B cell (primary cell): ENCODE data around the gene FAM186B. TPM values are rescaled to one million over a fixed set of nuclear protein-coding genes. Genes with fewer than 3 reads are reported as not detected.
A peak's percentile ranks its signal among the peaks of the same experiment; 100 is the strongest.

ENCODE experiments used
- ATAC-seq: fragments of 200-7000 bp; cut with Tn5 transposase; one replicate; pipeline ENCODE4 v1.10.0; 2021; ENCODE audit warnings: low read depth, mild to moderate bottlenecking, moderate number of reproducible peaks, moderate library complexity
- CTCF ChIA-PET: fragments of 350-600 bp; sonication (Branson Sonifier 250); formaldehyde crosslinking; loops from one replicate; lab custom pipeline; 2021; ENCODE audit warnings: antibody characterized with exemption, inconsistent platforms; lab: Charles Lee
- POLR2A ChIA-PET: fragments of 350-600 bp; sonication (Branson Sonifier 250); formaldehyde crosslinking; loops from one replicate; lab custom pipeline; 2021; ENCODE audit warnings: antibody characterized with exemption; lab: Charles Lee
- DNase-seq: peaks from one replicate; pipeline ENCODE4 v3.0.0; 2013
- H2AFZ ChIP-seq: 2 replicates; pipeline ENCODE4 v1.6.1; 2012; ENCODE audit warnings: mild to moderate bottlenecking, low read depth, low read length; ENCODE audit not compliant: insufficient read depth, poor library complexity, severe bottlenecking
- H3K27ac ChIP-seq, 2 donors: 1 replicate in 1 of 2; 2 replicates in 1 of 2; pipeline ENCODE4 v1.5.1; 2012 to 2013; ENCODE audit warnings: low read length in 2 of 2, mild to moderate bottlenecking in 2 of 2, moderate library complexity in 1 of 2
- H3K27me3 ChIP-seq, 4 experiments: fragments of 200-600 bp in 1 of 4; sonication (generic) in 1 of 4; replicated peaks in 1 of 4; 1 replicate in 2 of 4; 2 replicates in 2 of 4; pipeline versions ENCODE4 v1.6.1 to v1.7.0; 2013 to 2016; ENCODE audit warnings: low read length in 3 of 4, mild to moderate bottlenecking in 2 of 4, mixed read lengths in 1 of 4, moderate library complexity in 1 of 4; ENCODE audit not compliant: insufficient read depth in 4 of 4, control insufficient read depth in 3 of 4; ENCODE audit errors: control extremely low read depth in 1 of 4
- H3K36me3 ChIP-seq, 2 experiments: replicated peaks in 1 of 2; 1 replicate in 1 of 2; 2 replicates in 1 of 2; pipeline versions ENCODE4 v1.6.1 to v1.7.1; 2013; ENCODE audit warnings: low read length in 1 of 2; ENCODE audit not compliant: insufficient read depth in 2 of 2, control insufficient read depth in 1 of 2; ENCODE audit errors: control extremely low read depth in 1 of 2, extremely low read depth in 1 of 2
- H3K4me1 ChIP-seq, 2 donors: fragments of 200-600 bp in 1 of 2; sonication (generic) in 1 of 2; 1 replicate in 1 of 2; 2 replicates in 1 of 2; pipeline versions ENCODE4 v1.5.1 to v1.6.1; 2013 to 2017; ENCODE audit warnings: low read length in 2 of 2; ENCODE audit not compliant: control insufficient read depth in 2 of 2, insufficient read depth in 2 of 2
- H3K4me2 ChIP-seq: replicated peaks from 2 replicates; pipeline ENCODE3; 2012; ENCODE audit warnings: mild to moderate bottlenecking, low read depth, low read length; ENCODE audit not compliant: poor library complexity, severe bottlenecking
- H3K4me3 ChIP-seq, 5 experiments: fragments of 200-600 bp in 1 of 5; sonication (generic) in 1 of 5; 1 replicate in 3 of 5; 2 replicates in 2 of 5; pipeline versions ENCODE4 v1.5.1 to v1.7.0; 2011 to 2016; ENCODE audit warnings: low read length in 4 of 5, mild to moderate bottlenecking in 4 of 5, low read depth in 2 of 5, control low read depth in 1 of 5, moderate library complexity in 1 of 5; ENCODE audit not compliant: insufficient read depth in 1 of 5; ENCODE audit errors: control extremely low read depth in 1 of 5, extremely low read depth in 1 of 5
- H3K79me2 ChIP-seq: fragments of 200-600 bp; sonication (generic); one replicate; pipeline ENCODE4 v1.6.0; 2016; ENCODE audit warnings: low read length; ENCODE audit not compliant: control insufficient read depth, insufficient read depth
- H3K9ac ChIP-seq: fragments of 200-600 bp; sonication (generic); 2 replicates; pipeline ENCODE4 v1.6.1; 2017; ENCODE audit warnings: mild to moderate bottlenecking, low read length, moderate library complexity
- H3K9me3 ChIP-seq, 3 donors: one replicate each; pipeline versions ENCODE4 v1.6.1 to v1.7.1; 2013; ENCODE audit warnings: low read length in 2 of 3; ENCODE audit not compliant: control insufficient read depth in 2 of 3, insufficient read depth in 1 of 3; ENCODE audit errors: control extremely low read depth in 1 of 3
- H4K20me1 ChIP-seq: 2 replicates; pipeline ENCODE4 v1.6.0; 2012; ENCODE audit warnings: mild to moderate bottlenecking, low read length; ENCODE audit not compliant: insufficient read depth, control insufficient read depth, poor library complexity, severe bottlenecking
- H3K27ac Mint-ChIP-seq: one replicate; pipeline ENCODE4 v1.8.0; 2021; ENCODE audit warnings: mixed read lengths
- H3K27me3 Mint-ChIP-seq: one replicate; pipeline ENCODE4 v1.8.0; 2021; ENCODE audit warnings: mixed read lengths
- H3K4me1 Mint-ChIP-seq: one replicate; pipeline ENCODE4 v1.8.0; 2021; ENCODE audit warnings: mixed read lengths
- H3K4me3 Mint-ChIP-seq: one replicate; pipeline ENCODE4 v1.8.0; 2021; ENCODE audit warnings: mixed read lengths
- H3K9me3 Mint-ChIP-seq: one replicate; pipeline ENCODE4 v1.8.0; 2022; ENCODE audit warnings: mixed read lengths; ENCODE audit not compliant: insufficient read depth
- EZH2 ChIP-seq: IDR thresholded peaks from 2 replicates; pipeline ENCODE4 v1.6.1; 2012; ENCODE audit warnings: borderline replicate concordance, low read depth, mild to moderate bottlenecking, moderate library complexity, low read length; ENCODE audit not compliant: insufficient read depth, poor library complexity, severe bottlenecking
- WGBS: methylation state at CpG from one replicate; pipeline ENCODE4 v1.1.5; 2013; ENCODE audit warnings: missing lambda C conversion rate; ENCODE audit not compliant: insufficient coverage; 5-methylcytosine and 5-hydroxymethylcytosine counted together
- intact Hi-C: fragments of 100-400 bp; cut with micrococcal nuclease; formaldehyde crosslinking; loops from one replicate; pipeline ENCODE4 v1.10.0; 2022
- polyA plus RNA-seq: library from polyadenylated mRNA; depleted of rRNA; stranded (reverse); fragments of >200 nt; gene quantifications from 2 replicates; pipeline ENCODE4 v1.2.3, GENCODE V29; 2012
- total RNA-seq, 2 donors: library from RNA; stranded (reverse); fragments of 120-200 nt in 1 of 2; gene quantifications; 1 replicate in 1 of 2; 2 replicates in 1 of 2; pipeline versions ENCODE4 v1.2.3 to v1.2.4, GENCODE V29; 2013 to 2022
- TF ChIP-seq, protein P1 (sequence below): fragments of 200-600 bp; IDR thresholded peaks from one replicate; pipeline ENCODE4 v1.8.0; 2022; ENCODE audit warnings: antibody characterized with exemption, mild to moderate bottlenecking

The FAM186B gene
- total and polyA plus RNA-seq, 2 donors (not counting 1 experiment from before 2014, with no cell fraction given): 0.13 to 0.47 TPM

DNA sequence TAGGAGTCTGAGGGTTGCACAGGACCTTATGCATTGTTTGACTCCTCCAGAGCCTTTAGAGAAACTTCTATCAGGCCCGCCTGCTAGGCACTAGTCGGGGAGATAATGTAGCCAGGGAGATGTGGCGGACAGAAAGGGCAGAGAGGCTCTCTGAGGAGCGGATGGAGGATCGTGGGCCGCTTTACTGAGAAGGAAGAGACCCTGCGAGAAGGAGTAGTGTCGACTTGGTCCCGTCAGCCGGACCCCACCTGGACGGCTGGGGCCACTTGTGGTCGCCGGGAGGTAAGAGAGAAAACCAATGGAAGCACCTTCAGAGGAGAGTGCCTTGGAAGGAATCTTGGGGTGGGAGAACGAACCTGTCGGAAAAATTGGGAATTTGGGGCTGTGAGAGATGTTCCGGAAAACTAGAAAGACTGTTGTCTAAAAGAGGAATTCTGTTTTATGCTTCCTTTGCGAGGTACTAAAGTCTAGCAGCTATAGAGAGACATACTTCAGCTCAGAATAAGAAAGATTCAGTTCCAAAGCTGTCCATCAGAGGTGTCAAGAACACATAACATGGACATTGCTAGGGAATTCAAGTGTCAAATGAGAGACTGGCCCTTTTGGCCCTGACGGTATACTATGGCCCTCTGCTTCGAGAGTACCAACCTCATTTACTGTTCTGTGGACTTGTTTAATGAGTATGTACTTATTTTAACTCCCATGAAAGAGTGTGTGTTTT lies 36.8 kb downstream of the FAM186B start:
- Mint-ChIP-seq H3K27me3 (no peaks in the 10 kb centered on the region), H3K27ac (peak overlapping the region; percentile 99), H3K9me3 (no peaks in the 10 kb centered on the region), H3K4me3 (peak overlapping the region; percentile 99), H3K4me1 (peaks cover 28% of the 10 kb centered on the region)
- intact Hi-C loops: loop anchor here (1.0 to 5.0 kb wide), 3 partner anchors 54 to 259 kb away; partner anchors contain the start of genes NCKAP5L and TMBIM6
- ATAC-seq (no peak), DNase-seq (no peak)
- WGBS: 3% methylated on average over 16 of the region's 19 CpGs
- H3K9ac ChIP-seq: peak overlapping the region; percentile 97
- H3K4me2 ChIP-seq: peak overlapping the region; percentile 91
- no peaks in the 10 kb centered on the region for H3K27me3 ChIP-seq
- H3K4me1 ChIP-seq: peaks cover 15 to 29% of the 10 kb centered on the region in 2 donors
- H2AFZ ChIP-seq: peak overlapping the region; percentile 97
- H4K20me1 ChIP-seq: peaks cover 37% of the 10 kb centered on the region
- TF ChIP-seq EZH2: no peak
- TF ChIP-seq, protein P1, sequence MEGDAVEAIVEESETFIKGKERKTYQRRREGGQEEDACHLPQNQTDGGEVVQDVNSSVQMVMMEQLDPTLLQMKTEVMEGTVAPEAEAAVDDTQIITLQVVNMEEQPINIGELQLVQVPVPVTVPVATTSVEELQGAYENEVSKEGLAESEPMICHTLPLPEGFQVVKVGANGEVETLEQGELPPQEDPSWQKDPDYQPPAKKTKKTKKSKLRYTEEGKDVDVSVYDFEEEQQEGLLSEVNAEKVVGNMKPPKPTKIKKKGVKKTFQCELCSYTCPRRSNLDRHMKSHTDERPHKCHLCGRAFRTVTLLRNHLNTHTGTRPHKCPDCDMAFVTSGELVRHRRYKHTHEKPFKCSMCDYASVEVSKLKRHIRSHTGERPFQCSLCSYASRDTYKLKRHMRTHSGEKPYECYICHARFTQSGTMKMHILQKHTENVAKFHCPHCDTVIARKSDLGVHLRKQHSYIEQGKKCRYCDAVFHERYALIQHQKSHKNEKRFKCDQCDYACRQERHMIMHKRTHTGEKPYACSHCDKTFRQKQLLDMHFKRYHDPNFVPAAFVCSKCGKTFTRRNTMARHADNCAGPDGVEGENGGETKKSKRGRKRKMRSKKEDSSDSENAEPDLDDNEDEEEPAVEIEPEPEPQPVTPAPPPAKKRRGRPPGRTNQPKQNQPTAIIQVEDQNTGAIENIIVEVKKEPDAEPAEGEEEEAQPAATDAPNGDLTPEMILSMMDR: no peak
- H3K9me3 ChIP-seq: no peaks in the 10 kb centered on the region
- peaks cover 77% of the 10 kb centered on the region for H3K79me2 ChIP-seq
- ChIA-PET POLR2A (interaction anchor here (1.2 kb wide), 1 partner anchor 246 kb away, joined by 3 read pairs; the partner anchor contains the start of gene TROAP), CTCF (interaction anchor here (0.6 to 1.0 kb wide), 2 partner anchors 54 to 885 kb away, joined by 3 to 4 read pairs; no protein-coding TSS in a partner anchor)
- peak overlapping the region in 1 of 2 donors; percentile 97 for H3K27ac ChIP-seq
- H3K36me3 ChIP-seq: peaks cover 0 to 30% of the 10 kb centered on the region in 2 experiments
- H3K4me3 ChIP-seq: peak overlapping the region; percentile 62 to 98 (median 91)
